B cell (primary cell): Measurements from ENCODE around the gene AGBL2. TPM values are rescaled to one million over a fixed set of nuclear protein-coding genes. Genes with fewer than 3 reads are reported as not detected.

Source experiments
- ATAC-seq: fragments of 200-7000 bp; cut with Tn5 transposase; one replicate; pipeline ENCODE4 v1.10.0; 2021; ENCODE audit warnings: low read depth, mild to moderate bottlenecking, moderate number of reproducible peaks, moderate library complexity
- CTCF ChIA-PET: fragments of 350-600 bp; sonication (Branson Sonifier 250); formaldehyde crosslinking; loops from one replicate; lab custom pipeline; 2021; ENCODE audit warnings: antibody characterized with exemption, inconsistent platforms; lab: Charles Lee
- POLR2A ChIA-PET: fragments of 350-600 bp; sonication (Branson Sonifier 250); formaldehyde crosslinking; loops from one replicate; lab custom pipeline; 2021; ENCODE audit warnings: antibody characterized with exemption; lab: Charles Lee
- DNase-seq: peaks from one replicate; pipeline ENCODE4 v3.0.0; 2013
- H2AFZ ChIP-seq: 2 replicates; pipeline ENCODE4 v1.6.1; 2012; ENCODE audit warnings: mild to moderate bottlenecking, low read depth, low read length; ENCODE audit not compliant: insufficient read depth, poor library complexity, severe bottlenecking
- H3K27ac ChIP-seq, 2 donors: 1 replicate in 1 of 2; 2 replicates in 1 of 2; pipeline ENCODE4 v1.5.1; 2012 to 2013; ENCODE audit warnings: low read length in 2 of 2, mild to moderate bottlenecking in 2 of 2, moderate library complexity in 1 of 2
- H3K27me3 ChIP-seq, 4 experiments: fragments of 200-600 bp in 1 of 4; sonication (generic) in 1 of 4; replicated peaks in 1 of 4; 1 replicate in 2 of 4; 2 replicates in 2 of 4; pipeline versions ENCODE4 v1.6.1 to v1.7.0; 2013 to 2016; ENCODE audit warnings: low read length in 3 of 4, mild to moderate bottlenecking in 2 of 4, mixed read lengths in 1 of 4, moderate library complexity in 1 of 4; ENCODE audit not compliant: insufficient read depth in 4 of 4, control insufficient read depth in 3 of 4; ENCODE audit errors: control extremely low read depth in 1 of 4
- H3K36me3 ChIP-seq, 2 experiments: replicated peaks in 1 of 2; 1 replicate in 1 of 2; 2 replicates in 1 of 2; pipeline versions ENCODE4 v1.6.1 to v1.7.1; 2013; ENCODE audit warnings: low read length in 1 of 2; ENCODE audit not compliant: insufficient read depth in 2 of 2, control insufficient read depth in 1 of 2; ENCODE audit errors: control extremely low read depth in 1 of 2, extremely low read depth in 1 of 2
- H3K4me1 ChIP-seq, 2 donors: fragments of 200-600 bp in 1 of 2; sonication (generic) in 1 of 2; 1 replicate in 1 of 2; 2 replicates in 1 of 2; pipeline versions ENCODE4 v1.5.1 to v1.6.1; 2013 to 2017; ENCODE audit warnings: low read length in 2 of 2; ENCODE audit not compliant: control insufficient read depth in 2 of 2, insufficient read depth in 2 of 2
- H3K4me2 ChIP-seq: replicated peaks from 2 replicates; pipeline ENCODE3; 2012; ENCODE audit warnings: mild to moderate bottlenecking, low read depth, low read length; ENCODE audit not compliant: poor library complexity, severe bottlenecking
- H3K4me3 ChIP-seq, 5 experiments: fragments of 200-600 bp in 1 of 5; sonication (generic) in 1 of 5; 1 replicate in 3 of 5; 2 replicates in 2 of 5; pipeline versions ENCODE4 v1.5.1 to v1.7.0; 2011 to 2016; ENCODE audit warnings: low read length in 4 of 5, mild to moderate bottlenecking in 4 of 5, low read depth in 2 of 5, control low read depth in 1 of 5, moderate library complexity in 1 of 5; ENCODE audit not compliant: insufficient read depth in 1 of 5; ENCODE audit errors: control extremely low read depth in 1 of 5, extremely low read depth in 1 of 5
- H3K79me2 ChIP-seq: fragments of 200-600 bp; sonication (generic); one replicate; pipeline ENCODE4 v1.6.0; 2016; ENCODE audit warnings: low read length; ENCODE audit not compliant: control insufficient read depth, insufficient read depth
- H3K9ac ChIP-seq: fragments of 200-600 bp; sonication (generic); 2 replicates; pipeline ENCODE4 v1.6.1; 2017; ENCODE audit warnings: mild to moderate bottlenecking, low read length, moderate library complexity
- H3K9me3 ChIP-seq, 3 donors: one replicate each; pipeline versions ENCODE4 v1.6.1 to v1.7.1; 2013; ENCODE audit warnings: low read length in 2 of 3; ENCODE audit not compliant: control insufficient read depth in 2 of 3, insufficient read depth in 1 of 3; ENCODE audit errors: control extremely low read depth in 1 of 3
- H4K20me1 ChIP-seq: 2 replicates; pipeline ENCODE4 v1.6.0; 2012; ENCODE audit warnings: mild to moderate bottlenecking, low read length; ENCODE audit not compliant: insufficient read depth, control insufficient read depth, poor library complexity, severe bottlenecking
- H3K27ac Mint-ChIP-seq: one replicate; pipeline ENCODE4 v1.8.0; 2021; ENCODE audit warnings: mixed read lengths
- H3K27me3 Mint-ChIP-seq: one replicate; pipeline ENCODE4 v1.8.0; 2021; ENCODE audit warnings: mixed read lengths
- H3K4me1 Mint-ChIP-seq: one replicate; pipeline ENCODE4 v1.8.0; 2021; ENCODE audit warnings: mixed read lengths
- H3K4me3 Mint-ChIP-seq: one replicate; pipeline ENCODE4 v1.8.0; 2021; ENCODE audit warnings: mixed read lengths
- H3K9me3 Mint-ChIP-seq: one replicate; pipeline ENCODE4 v1.8.0; 2022; ENCODE audit warnings: mixed read lengths; ENCODE audit not compliant: insufficient read depth
- CTCF ChIP-seq: fragments of 200-600 bp; IDR thresholded peaks from one replicate; pipeline ENCODE4 v1.8.0; 2022; ENCODE audit warnings: antibody characterized with exemption, mild to moderate bottlenecking
- EZH2 ChIP-seq: IDR thresholded peaks from 2 replicates; pipeline ENCODE4 v1.6.1; 2012; ENCODE audit warnings: borderline replicate concordance, low read depth, mild to moderate bottlenecking, moderate library complexity, low read length; ENCODE audit not compliant: insufficient read depth, poor library complexity, severe bottlenecking
- WGBS: methylation state at CpG from one replicate; pipeline ENCODE4 v1.1.5; 2013; ENCODE audit warnings: missing lambda C conversion rate; ENCODE audit not compliant: insufficient coverage; 5-methylcytosine and 5-hydroxymethylcytosine counted together
- intact Hi-C: fragments of 100-400 bp; cut with micrococcal nuclease; formaldehyde crosslinking; loops from one replicate; pipeline ENCODE4 v1.10.0; 2022
- polyA plus RNA-seq: library from polyadenylated mRNA; depleted of rRNA; stranded (reverse); fragments of >200 nt; gene quantifications from 2 replicates; pipeline ENCODE4 v1.2.3, GENCODE V29; 2012
- total RNA-seq, 2 donors: library from RNA; stranded (reverse); fragments of 120-200 nt in 1 of 2; gene quantifications; 1 replicate in 1 of 2; 2 replicates in 1 of 2; pipeline versions ENCODE4 v1.2.3 to v1.2.4, GENCODE V29; 2013 to 2022

Gene AGBL2
- total and polyA plus RNA-seq, 2 donors (not counting 1 experiment from before 2014, with no cell fraction given) = 13.6 to 28.6 TPM

GRCh38 chr11:47714554-47715081 is 551 bp downstream of the AGBL2 start:
- Mint-ChIP-seq H3K4me3 (peak overlapping the region; percentile 97), H3K27me3 (no peaks in the 10 kb centered on the region), H3K4me1 (peaks cover 14% of the 10 kb centered on the region), H3K9me3 (no peaks in the 10 kb centered on the region), H3K27ac (peak overlapping the region; percentile 97)
- Histone ChIP-seq H3K4me1 (peaks cover 11 to 15% of the 10 kb centered on the region in 2 donors), H3K9ac (peak overlapping the region; percentile 96), H3K4me2 (peak overlapping the region; percentile 89), H3K79me2 (peaks cover 11% of the 10 kb centered on the region), H3K27me3 (no peaks in the 10 kb centered on the region), H2AFZ (peak overlapping the region; percentile 90), H3K27ac (peak overlapping the region; percentile 84 to 97), H4K20me1 (no peaks in the 10 kb centered on the region), H3K4me3 (peak overlapping the region; percentile 81 to 95 (median 94)), H3K36me3 (peaks cover 5 to 29% of the 10 kb centered on the region in 2 experiments), H3K9me3 (no peaks in the 10 kb centered on the region)
- 8% methylated on average over 15 of the region's 19 CpGs for WGBS
- CTCF ChIA-PET = interaction anchor here (0.5 to 1.3 kb wide), 2 partner anchors 71 to 87 kb away, joined by 4 read pairs; no protein-coding TSS in a partner anchor
- ATAC-seq (no peak), DNase-seq (no peak)
- TF ChIP-seq EZH2 (no peak), CTCF (no peak)
- POLR2A ChIA-PET = interaction anchor here (0.6 to 1.2 kb wide), 2 partner anchors 41 to 52 kb away, joined by 3 read pairs; partner anchors contain the start of gene FNBP4
- intact Hi-C loops = loop anchor here (1.0 to 5.0 kb wide), 5 partner anchors 53 to 287 kb away; partner anchors contain the start of genes FNBP4, MTCH2, NDUFS3 and PSMC3

- ATAC-seq (no peak), DNase-seq (no peak)
- CTCF ChIA-PET = interaction anchor here (1.0 kb wide), 1 partner anchor 8 kb away, joined by 5 read pairs; no protein-coding TSS in a partner anchor
- no peak overlapping the region for H3K4me3 ChIP-seq
- Mint-ChIP-seq H3K9me3 (no peaks in the 10 kb centered on the region), H3K4me3 (no peak overlapping the region), H3K27me3 (no peaks in the 10 kb centered on the region), H3K27ac (no peak overlapping the region), H3K4me1 (peaks cover 14% of the 10 kb centered on the region)
- H3K4me1 ChIP-seq = peaks cover 11 to 15% of the 10 kb centered on the region in 2 donors
- intact Hi-C loops = no loop called here
- no peaks in the 10 kb centered on the region for H4K20me1 ChIP-seq
- H3K27me3 ChIP-seq = no peaks in the 10 kb centered on the region
- no peak for TF ChIP-seq CTCF
- TF ChIP-seq EZH2 = no peak
- no CpG with 5 or more reads among the region's 5 CpGs for WGBS
- H3K9me3 ChIP-seq = no peaks in the 10 kb centered on the region
- POLR2A ChIA-PET = no interaction called here
- no peak overlapping the region for H3K4me2 ChIP-seq
- no peak overlapping the region for H3K27ac ChIP-seq
- H3K79me2 ChIP-seq = peaks cover 11% of the 10 kb centered on the region
- H2AFZ ChIP-seq = no peak overlapping the region
- no peak overlapping the region for H3K9ac ChIP-seq
- peaks cover 3 to 7% of the 10 kb centered on the region in 2 experiments for H3K36me3 ChIP-seq
Observed at GRCh38 chr11:47711816-47712215, 3.4 kb downstream of the AGBL2 start.
